Measurements from ENCODE around the gene GPD1.

Gene GPD1

DNA sequence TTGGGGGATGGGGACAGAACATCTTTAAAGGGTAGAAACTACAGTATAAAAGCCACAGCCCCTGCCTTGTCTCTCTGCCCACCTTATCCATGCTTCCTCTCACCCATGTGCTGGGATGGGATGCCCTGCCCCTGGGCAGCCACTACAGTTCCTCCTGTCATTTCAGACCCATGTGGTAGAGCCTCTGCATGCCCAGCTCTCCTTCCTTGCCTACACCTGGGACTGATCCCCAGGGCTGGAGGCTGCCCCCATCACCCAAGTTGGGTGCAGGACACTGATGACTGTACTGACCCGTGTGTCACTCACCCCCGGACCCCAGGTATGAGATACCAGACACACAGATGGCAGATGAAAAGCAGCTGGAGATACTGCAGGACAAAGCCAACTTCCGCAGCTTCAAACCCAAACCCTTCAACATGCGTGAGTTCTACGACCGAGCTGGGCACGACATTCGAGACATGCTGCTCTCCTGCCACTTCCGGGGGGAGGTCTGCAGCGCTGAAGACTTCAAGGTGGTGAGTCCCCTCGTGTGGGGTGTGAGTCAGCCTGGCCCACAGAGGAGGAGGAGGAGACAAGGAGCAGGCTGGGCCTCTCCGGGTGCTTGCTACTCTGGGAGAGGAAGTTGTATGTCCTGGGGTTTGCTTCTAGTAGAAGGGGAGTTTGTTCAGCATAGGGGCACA, 44.2 kb upstream of the GPD1 start:
- TF ChIP-seq CTCF (IDR thresholded peaks at IDR 0.05; ENCODE audit: insufficient read depth, low read depth, low read length, missing control alignments), result no peak
- peak; percentile 30 for DNase-seq (ENCODE audit: low read depth)
- no peak overlapping the region for H3K4me3 ChIP-seq (ENCODE audit: low read depth, low read length)

DNA sequence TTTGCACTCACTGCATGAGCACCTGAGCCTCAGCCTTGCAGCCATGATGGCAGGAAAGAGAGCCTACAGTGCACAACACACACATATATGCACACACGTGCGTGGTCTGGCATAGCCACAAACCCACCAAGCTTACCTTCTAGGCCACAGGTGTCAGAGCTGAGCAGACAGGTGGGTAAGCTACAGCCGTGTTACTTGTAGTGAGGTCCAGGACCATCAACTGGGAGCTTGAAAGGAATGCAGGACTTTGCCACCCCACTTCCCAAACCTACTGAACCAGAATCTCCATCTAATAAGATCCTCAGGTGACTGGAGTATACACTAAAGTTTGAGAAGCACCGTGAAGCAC, 43.7 kb upstream of the GPD1 start:
- H3K4me3 ChIP-seq (ENCODE audit: low read depth, low read length), result no peak overlapping the region
- TF ChIP-seq CTCF (IDR thresholded peaks at IDR 0.05; ENCODE audit: insufficient read depth, low read depth, low read length, missing control alignments), result no peak
- no peak for DNase-seq (ENCODE audit: low read depth)

DNA sequence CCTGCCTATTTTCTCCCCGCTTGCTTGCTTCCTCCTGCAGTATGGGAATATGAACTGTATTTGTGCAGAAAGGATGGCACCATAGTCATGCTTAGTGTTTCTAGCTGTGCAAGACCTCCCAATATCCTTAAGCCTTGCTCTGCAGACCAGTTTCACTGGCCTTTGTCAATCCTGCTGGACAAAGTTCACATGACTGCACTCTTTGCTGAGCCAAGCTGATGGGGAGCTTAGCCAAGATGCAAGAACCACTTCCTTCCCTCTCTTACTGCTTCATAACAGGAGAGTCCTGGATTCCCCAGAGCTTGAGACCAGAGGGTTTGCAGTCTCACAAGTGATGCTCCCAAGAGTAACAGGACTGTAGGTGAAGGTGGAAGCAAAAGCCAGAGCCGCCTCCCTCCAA, 42.6 kb upstream of the GPD1 start:
- DNase-seq (ENCODE audit: low read depth), result no peak
- H3K4me3 ChIP-seq (ENCODE audit: low read depth, low read length), result no peak overlapping the region
- no peak for TF ChIP-seq CTCF (IDR thresholded peaks at IDR 0.05; ENCODE audit: insufficient read depth, low read depth, low read length, missing control alignments)

GRCh38 chr12:50061946-50062686, 41.7 kb upstream of the GPD1 start:
- no peak for TF ChIP-seq CTCF (IDR thresholded peaks at IDR 0.05; ENCODE audit: insufficient read depth, low read depth, low read length, missing control alignments)
- DNase-seq (ENCODE audit: low read depth), result no peak
- H3K4me3 ChIP-seq (ENCODE audit: low read depth, low read length), result no peak overlapping the region

- no peak for DNase-seq (ENCODE audit: low read depth)
- TF ChIP-seq CTCF (IDR thresholded peaks at IDR 0.05; ENCODE audit: insufficient read depth, low read depth, low read length, missing control alignments), result no peak
- H3K4me3 ChIP-seq (ENCODE audit: low read depth, low read length), result no peak overlapping the region
These were observed 40.9 kb upstream of the GPD1 start for GRCh38 chr12:50062728-50063460.

GRCh38 chr12:50065726-50066310, 38.0 kb upstream of the GPD1 start:
- DNase-seq (ENCODE audit: low read depth), result no peak
- H3K4me3 ChIP-seq (ENCODE audit: low read depth, low read length), result no peak overlapping the region
- no peak for TF ChIP-seq CTCF (IDR thresholded peaks at IDR 0.05; ENCODE audit: insufficient read depth, low read depth, low read length, missing control alignments)
